ENCODE results near the gene DEPDC5. TPM values are rescaled to one million over a fixed set of nuclear protein-coding genes. Genes with fewer than 3 reads are reported as not detected.
A peak's percentile ranks its signal among the peaks of the same experiment; 100 is the strongest.

Gene DEPDC5
- total RNA-seq, 2 experiments from 2014 or later = 33.8 to 39.3 TPM

DNA sequence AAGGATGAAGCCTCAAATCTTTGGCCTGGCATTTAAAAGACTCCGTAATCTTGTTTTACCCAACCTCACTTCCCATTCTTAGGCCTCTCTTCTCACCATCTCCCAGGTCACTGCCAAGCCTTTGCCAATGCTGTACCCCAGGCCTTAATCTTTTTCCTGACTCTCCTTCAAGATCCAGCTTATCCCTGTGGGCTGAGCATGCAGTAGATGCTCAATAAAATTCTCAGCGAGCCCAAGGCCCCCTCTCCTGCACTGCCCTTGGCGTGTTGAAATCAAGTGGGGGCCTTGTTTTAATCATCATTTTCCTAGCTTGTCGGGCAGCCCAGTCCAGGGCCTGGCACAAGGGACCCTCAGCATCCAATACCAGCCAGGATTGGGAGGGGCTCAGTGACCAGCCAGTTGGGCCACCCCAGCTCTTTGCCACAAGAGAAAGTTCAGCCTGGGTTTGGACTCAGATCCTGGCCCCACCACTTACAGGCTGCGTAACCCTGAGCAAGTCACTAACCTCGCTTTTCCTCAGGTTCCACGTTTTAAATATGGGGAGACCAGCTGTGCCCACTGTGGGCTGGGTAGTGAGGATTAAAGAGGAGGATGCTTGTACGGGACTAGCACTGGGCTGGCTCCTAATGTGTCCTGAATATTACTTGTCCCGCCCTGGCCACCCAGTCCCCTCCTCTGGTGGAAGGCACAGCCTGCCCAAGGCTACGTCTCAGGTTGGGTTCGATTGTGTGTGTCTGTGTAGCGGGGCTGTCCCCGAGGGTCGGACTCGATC lies 189.6 kb downstream of the DEPDC5 start:
- H3K27me3 Mint-ChIP-seq = no peaks in the 10 kb centered on the region

DNA sequence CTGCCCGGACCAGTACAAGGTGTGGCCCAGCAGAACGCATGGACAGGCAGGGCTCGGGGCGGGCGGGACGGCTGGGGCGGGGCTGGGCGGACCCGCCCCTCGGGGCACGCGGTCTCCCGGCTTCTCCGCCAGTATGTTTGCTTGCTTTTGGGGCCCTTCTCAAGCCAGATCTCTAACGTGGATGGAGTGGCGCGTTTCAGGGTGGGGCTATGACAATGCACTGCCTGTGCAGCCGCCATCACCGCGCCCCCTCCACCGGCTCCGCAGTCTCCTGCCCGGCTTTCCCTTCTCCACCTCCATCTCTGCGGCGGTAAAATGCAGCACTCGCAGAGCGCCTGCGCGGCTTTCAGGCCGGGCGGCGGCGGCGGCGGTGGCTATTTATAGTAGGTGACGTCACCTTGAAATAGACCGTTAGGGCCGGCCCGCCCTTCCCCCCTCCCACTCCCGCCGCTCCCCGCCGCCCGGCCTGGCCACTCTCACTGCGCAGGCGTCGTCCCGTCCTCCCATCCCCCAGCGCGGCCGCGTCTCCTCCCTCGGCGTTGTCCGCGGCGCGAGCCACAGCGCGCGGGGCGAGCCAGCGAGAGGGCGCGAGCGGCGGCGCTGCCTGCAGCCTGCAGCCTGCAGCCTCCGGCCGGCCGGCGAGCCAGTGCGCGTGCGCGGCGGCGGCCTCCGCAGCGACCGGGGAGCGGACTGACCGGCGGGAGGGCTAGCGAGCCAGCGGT lies 190.3 kb downstream of the DEPDC5 start, which contains the start of gene YWHAH:
TSS of gene YWHAH (plus strand) at position 558 of the 722 bp plus-strand sequence. CDS start 199 bp downstream, outside the sequence.
- H3K36me3 Mint-ChIP-seq = peaks cover 11% of the 10 kb centered on the region
- peak within 1 kb of the TSS; percentile 86 for H3K4me3 Mint-ChIP-seq
- peak; percentile 91 for DNase-seq
- H3K4me1 Mint-ChIP-seq = peaks cover 26% of the 10 kb centered on the region
- H3K27me3 Mint-ChIP-seq = no peaks in the 10 kb centered on the region
- peak within 1 kb of the TSS; percentile 95 for H3K27ac Mint-ChIP-seq
- no peaks in the 10 kb centered on the region for H3K9me3 Mint-ChIP-seq

More for the DNA sequence above, 189.6 kb downstream of the DEPDC5 start:
- no peak for DNase-seq
- Mint-ChIP-seq H3K4me1 (peaks cover 24% of the 10 kb centered on the region), H3K9me3 (no peaks in the 10 kb centered on the region), H3K27ac (peak overlapping the region; percentile 95), H3K4me3 (peak overlapping the region; percentile 71), H3K36me3 (peaks cover 9% of the 10 kb centered on the region)

DNA sequence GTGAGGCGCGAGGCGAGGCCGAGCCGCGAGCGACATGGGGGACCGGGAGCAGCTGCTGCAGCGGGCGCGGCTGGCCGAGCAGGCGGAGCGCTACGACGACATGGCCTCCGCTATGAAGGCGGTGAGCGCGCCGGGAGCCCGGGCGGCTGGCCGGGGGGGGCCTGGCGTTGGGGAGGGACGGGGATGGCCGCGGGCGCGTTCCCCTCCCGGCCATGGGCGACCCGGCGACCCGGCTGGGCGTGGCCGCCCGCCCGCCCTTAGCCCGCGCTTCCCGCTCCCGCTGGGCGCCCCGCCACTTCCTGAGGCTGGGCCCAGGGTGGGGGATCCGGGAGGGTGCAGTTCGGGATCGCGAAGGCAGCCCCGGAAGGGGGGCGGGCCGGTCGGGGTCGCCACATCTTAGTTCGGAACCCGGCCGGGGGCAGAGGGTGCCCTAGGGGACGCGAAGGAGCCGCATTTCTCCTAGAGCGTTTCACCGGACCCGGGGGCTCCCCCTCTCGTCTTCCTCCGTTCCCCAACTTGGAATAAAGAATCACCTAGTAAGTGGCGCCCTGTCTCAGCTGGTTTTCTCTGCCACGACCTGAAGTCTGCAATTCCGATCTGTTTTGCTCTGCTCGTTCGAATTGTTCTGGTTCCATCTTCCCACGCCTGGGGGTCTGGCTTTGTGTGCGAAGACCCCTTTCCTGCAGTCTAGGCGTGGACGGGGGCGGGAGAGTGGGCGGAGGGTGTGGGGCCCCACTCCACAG lies 191.1 kb downstream of the DEPDC5 start:
- Mint-ChIP-seq H3K27ac (no peak overlapping the region), H3K27me3 (no peaks in the 10 kb centered on the region), H3K4me1 (peaks cover 27% of the 10 kb centered on the region), H3K4me3 (peak overlapping the region; percentile 37), H3K36me3 (peaks cover 11% of the 10 kb centered on the region), H3K9me3 (no peaks in the 10 kb centered on the region)
- no peak for DNase-seq

DNA sequence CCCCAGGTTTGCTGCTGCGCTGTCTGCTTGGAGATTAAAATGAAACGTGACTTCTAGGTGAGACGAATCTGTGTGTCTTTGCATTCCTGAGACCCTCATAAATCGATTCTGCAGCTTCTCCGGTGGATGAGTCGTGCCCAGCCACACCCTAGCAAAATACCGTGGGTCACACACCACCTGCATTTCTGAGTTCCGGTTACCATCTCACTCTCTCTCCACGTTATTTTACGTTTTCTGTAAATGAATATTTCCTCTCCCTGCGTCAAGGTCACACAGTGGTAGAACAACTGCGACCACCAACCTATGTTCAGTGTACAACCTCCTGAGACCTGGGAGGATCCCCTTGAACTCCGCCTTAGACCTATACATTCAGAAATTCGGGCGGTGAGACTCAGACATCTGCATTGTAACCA lies 191.6 kb downstream of the DEPDC5 start:
- Mint-ChIP-seq H3K4me1 (peaks cover 31% of the 10 kb centered on the region), H3K4me3 (no peak overlapping the region), H3K27me3 (no peaks in the 10 kb centered on the region), H3K9me3 (no peaks in the 10 kb centered on the region), H3K36me3 (peaks cover 13% of the 10 kb centered on the region), H3K27ac (no peak overlapping the region)
- DNase-seq = no peak

DNA sequence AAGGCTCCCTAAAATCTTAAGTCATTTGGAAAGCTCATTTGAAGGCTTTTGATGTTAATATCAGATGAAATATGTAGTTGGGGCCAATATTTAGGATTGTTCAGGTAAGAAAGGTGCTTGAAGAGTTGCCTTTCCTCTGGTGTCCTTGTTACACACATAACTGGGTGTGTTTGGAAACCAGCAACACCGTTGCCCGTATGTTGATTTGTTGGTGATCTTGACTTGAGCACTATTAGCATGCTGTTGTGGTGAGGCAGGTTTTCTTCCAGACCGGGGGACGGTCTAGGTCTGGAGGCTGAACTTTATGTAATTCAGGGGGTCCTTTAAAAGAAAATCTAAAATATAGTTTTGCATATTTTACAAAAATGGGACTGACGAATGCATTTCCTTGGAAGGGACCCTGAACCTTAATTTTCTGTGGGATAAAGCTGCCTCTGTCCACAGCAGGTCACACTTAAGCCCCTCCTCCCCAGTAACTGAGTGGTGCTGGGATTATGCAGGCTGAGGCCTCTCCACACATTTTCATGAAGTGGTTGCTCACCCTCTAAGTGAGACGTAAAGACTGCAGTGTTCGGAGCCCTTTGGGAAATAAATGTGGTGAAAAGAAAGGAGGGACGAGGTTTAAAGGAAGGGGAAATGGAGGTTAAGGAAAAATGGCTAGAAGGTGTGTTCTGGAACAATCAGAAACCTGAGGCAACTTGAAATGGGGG lies 192.3 kb downstream of the DEPDC5 start:
- peaks cover 16% of the 10 kb centered on the region for H3K36me3 Mint-ChIP-seq
- no peaks in the 10 kb centered on the region for H3K9me3 Mint-ChIP-seq
- DNase-seq = no peak

DNA sequence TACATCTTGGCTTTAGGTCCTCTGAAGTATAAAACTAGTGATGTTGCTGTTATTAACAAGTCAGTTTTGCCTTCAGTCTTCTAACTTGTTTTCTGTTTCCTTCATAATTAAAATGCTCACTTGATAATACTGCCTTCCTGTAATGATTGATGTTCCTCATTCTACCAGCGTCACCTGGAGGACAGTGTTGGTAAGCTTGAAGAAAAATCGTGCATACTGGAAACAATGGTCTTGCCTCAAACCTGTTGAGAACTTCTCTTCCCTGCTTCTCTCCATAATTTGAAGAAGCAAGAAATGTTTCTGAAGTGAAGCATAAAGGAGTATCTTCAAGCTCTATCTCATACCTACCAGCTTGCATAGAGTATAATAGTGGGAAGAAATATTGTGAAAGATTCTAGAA lies 193.5 kb downstream of the DEPDC5 start:
- peak overlapping the region; percentile 47 for H3K27ac Mint-ChIP-seq
- H3K9me3 Mint-ChIP-seq = no peaks in the 10 kb centered on the region
- H3K4me1 Mint-ChIP-seq = peaks cover 49% of the 10 kb centered on the region

More for the DNA sequence above, 192.3 kb downstream of the DEPDC5 start:
- Mint-ChIP-seq H3K4me1 (peaks cover 37% of the 10 kb centered on the region), H3K4me3 (no peak overlapping the region), H3K27ac (no peak overlapping the region), H3K27me3 (no peaks in the 10 kb centered on the region)

DNA sequence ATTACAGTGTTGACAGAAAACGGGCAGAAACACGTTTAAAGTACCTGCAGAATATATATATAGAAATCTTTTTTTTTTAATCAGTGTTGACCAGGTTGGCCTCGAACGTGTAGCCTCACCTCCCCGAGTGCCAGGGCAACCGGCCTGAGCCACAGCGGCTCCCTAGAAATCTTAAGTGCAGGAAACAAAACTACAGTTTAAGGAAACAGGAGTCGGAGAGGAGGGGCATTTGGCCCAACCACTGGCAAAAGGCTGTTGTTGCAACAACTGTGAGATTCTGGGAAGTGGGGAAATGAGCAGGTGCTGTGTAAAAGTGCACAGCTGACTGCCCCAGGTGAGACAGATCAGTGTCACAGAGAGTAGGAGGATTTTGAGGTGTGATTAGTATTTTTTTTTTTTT lies 194.2 kb downstream of the DEPDC5 start:
- Mint-ChIP-seq H3K4me1 (peaks cover 46% of the 10 kb centered on the region), H3K27me3 (no peaks in the 10 kb centered on the region), H3K27ac (no peak overlapping the region)

More for the DNA sequence above, 193.5 kb downstream of the DEPDC5 start:
- H3K27me3 Mint-ChIP-seq = no peaks in the 10 kb centered on the region
- peaks cover 27% of the 10 kb centered on the region for H3K36me3 Mint-ChIP-seq
- H3K4me3 Mint-ChIP-seq = peak overlapping the region; percentile 34
- DNase-seq = no peak

DNA sequence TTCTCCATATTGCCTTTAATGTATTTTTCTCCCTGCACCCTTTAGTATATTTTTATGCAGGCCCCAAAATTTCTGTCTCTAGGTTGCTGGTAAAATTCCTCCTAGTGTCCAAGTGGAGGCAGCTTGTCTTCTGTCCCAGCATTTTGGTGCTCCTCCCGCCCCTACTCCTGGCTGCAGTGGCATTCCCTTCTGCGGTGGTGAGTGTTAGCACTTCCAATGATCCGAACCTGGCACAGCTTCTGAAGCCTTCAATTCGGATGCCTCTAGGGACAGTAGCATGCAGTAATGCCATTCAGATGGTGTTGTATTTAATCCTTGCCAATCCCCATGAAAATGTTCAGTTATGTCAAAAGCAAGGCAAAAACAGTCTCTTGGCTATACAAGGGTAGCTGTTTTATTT lies 196.4 kb downstream of the DEPDC5 start:
- DNase-seq = no peak
- Mint-ChIP-seq H3K4me1 (peaks cover 59% of the 10 kb centered on the region), H3K27me3 (no peaks in the 10 kb centered on the region), H3K4me3 (no peak overlapping the region), H3K36me3 (peaks cover 48% of the 10 kb centered on the region), H3K27ac (no peak overlapping the region), H3K9me3 (no peaks in the 10 kb centered on the region)

More for the DNA sequence above, 194.2 kb downstream of the DEPDC5 start:
- Mint-ChIP-seq H3K36me3 (peaks cover 29% of the 10 kb centered on the region), H3K4me3 (no peak overlapping the region), H3K9me3 (no peaks in the 10 kb centered on the region)
- DNase-seq = no peak

DNA sequence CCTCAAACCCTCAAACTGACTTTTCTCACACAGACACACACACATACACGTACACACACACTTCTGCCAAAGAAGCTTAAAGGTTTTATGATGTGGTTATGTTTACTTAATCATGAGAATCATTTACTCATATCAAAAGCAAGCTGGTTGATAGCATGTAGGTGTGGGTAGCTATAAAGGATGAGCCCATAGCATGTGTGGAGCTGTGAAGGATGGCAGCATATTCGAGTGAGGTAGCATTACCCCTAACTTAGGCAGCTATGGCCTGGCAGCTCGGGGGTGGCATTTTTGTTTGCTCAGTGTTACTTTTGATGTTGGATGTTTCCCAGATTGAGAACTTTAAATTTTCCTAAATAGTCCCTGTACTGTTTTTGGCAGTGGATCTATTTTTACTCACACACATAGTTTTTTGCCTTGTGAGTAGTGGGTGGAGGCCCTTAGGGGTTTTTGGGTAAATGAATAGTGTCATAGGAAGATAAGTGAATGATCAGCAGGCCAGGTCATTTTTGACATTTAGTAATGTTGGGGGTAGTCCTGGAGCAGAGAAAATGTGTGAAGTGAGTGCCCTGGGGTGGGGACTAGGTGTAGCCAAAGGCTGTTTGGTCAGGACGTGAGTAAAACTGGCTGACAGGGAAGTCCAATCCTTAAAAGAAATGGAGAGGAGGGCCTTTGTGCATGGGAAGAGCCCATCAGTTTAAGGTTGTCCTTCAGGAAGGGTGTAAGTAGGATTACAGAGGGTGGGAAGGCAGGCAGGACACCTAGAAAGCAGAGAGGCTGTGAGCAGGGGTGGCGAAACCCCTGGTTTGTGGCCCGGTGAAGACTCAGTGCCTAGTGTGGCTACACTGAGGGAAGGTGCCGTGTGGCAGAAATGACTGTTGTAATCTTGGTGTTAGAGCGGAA lies 197.6 kb downstream of the DEPDC5 start:
- Mint-ChIP-seq H3K27ac (peak overlapping the region; percentile 63), H3K4me3 (no peak overlapping the region), H3K36me3 (peaks cover 56% of the 10 kb centered on the region)

DNA sequence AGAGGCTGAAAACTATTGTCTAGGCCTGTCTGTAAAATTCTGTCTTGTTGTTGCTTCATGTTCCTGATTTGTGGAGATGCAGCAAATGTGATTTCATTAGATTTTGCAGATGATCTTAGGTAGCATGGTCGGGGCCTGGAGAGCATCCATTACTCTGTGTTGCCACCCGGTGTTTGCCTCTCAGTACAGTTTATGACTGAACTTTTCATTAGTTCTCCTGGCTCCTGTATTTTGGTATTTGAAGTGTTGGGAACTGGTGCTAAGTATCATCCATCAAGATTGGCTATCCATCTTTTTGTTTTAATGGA lies 198.2 kb downstream of the DEPDC5 start:
- H3K27me3 Mint-ChIP-seq = no peaks in the 10 kb centered on the region
- DNase-seq = no peak
- H3K4me3 Mint-ChIP-seq = no peak overlapping the region
- H3K4me1 Mint-ChIP-seq = peaks cover 70% of the 10 kb centered on the region
- H3K36me3 Mint-ChIP-seq = peaks cover 61% of the 10 kb centered on the region
- no peaks in the 10 kb centered on the region for H3K9me3 Mint-ChIP-seq
- peak overlapping the region; percentile 63 for H3K27ac Mint-ChIP-seq

More for the DNA sequence above, 197.6 kb downstream of the DEPDC5 start:
- Mint-ChIP-seq H3K9me3 (no peaks in the 10 kb centered on the region), H3K27me3 (no peaks in the 10 kb centered on the region), H3K4me1 (peaks cover 68% of the 10 kb centered on the region)
- DNase-seq = no peak

DNA sequence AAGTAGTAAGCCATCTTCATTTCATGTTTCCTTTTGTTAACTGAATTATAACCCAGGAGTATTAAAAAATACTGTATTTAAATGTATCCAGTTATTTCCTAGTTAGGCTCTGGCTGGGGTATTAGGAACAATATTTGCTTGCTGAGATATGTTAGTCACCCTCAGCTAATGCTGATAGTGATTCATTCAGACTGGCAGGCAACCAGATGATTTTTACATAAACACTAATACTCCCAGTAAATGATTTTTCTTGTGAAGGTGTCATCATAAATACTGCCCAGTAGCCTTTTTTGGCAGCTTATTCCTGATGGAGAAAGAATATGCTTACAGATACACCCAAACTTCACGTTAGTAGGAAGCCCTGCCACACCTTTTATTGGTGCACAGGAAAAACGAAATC lies 198.7 kb downstream of the DEPDC5 start:
- no peak overlapping the region for H3K27ac Mint-ChIP-seq
- no peak overlapping the region for H3K4me3 Mint-ChIP-seq
- peaks cover 66% of the 10 kb centered on the region for H3K4me1 Mint-ChIP-seq

DNA sequence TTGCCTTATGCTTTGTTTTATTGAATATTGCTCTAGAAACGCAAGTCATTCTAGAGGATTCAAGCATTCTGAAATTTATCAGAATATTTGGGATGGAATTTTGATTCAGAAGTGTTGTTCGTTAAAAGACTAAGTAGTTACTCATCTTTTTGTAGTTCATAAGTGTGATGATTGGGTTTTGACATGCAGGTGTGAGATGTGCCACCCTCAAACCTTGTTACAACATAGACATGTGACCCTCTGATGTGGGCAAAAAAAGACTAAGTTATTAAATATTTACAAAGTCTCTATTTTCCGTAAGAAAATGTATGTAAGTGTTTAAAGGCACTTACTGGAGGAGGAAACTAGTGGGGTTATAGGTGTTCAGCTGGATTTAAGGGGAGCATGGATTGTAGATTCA lies 199.4 kb downstream of the DEPDC5 start:
- Mint-ChIP-seq H3K4me1 (peaks cover 62% of the 10 kb centered on the region), H3K4me3 (no peak overlapping the region), H3K27me3 (no peaks in the 10 kb centered on the region), H3K36me3 (peaks cover 61% of the 10 kb centered on the region), H3K27ac (no peak overlapping the region), H3K9me3 (no peaks in the 10 kb centered on the region)
- DNase-seq = no peak

More for the DNA sequence above, 198.7 kb downstream of the DEPDC5 start:
- Mint-ChIP-seq H3K36me3 (peaks cover 62% of the 10 kb centered on the region), H3K9me3 (no peaks in the 10 kb centered on the region), H3K27me3 (no peaks in the 10 kb centered on the region)
- no peak for DNase-seq

DNA sequence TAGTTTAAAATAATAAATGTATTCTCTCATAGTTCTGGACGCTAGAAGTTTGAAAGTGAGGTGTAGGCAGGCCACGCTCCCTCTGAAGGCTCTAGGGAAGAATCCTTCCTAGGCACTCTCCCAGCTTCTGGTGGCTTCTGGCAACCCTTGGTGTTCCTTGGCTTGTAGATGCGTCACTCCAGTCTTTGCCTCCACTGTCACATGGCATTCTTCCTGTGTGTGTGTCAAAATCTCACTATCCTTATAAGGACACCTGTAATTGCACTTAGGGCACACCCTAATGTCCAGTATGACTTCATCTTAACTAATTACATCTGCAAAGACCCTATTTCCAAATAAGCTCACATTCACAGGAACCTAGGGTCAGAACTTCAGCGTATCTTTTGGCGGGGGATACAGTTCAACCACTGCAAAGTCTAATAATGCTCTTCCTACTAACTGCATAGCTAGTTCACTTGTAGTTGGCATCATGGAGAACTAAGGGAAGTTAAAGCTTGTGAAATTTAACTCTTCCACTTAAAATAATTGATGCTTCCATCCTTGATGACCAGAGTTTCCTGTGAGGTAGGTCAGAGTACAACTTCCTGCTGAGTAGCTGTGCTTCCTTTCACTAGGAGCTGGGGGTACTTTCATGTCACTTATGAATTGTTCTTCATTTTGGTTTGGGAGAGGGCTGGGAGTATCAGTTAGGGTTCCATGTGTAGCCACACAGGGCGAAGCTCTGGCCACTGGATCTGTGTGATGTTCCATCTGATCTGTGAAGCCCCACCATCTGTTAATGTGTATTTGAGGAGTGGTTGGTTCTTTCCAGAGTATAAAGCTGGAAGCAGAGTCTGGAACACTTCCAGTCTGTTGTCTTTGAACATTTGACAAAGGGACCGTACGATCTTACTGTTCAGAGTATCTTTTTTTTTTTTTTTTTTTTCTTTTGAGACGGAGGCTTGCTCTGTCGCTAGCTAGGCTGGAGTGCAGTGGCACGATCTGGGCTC lies 201.0 kb downstream of the DEPDC5 start:
- H3K4me3 Mint-ChIP-seq = no peak overlapping the region
- H3K9me3 Mint-ChIP-seq = no peaks in the 10 kb centered on the region
- DNase-seq = no peak
- no peaks in the 10 kb centered on the region for H3K27me3 Mint-ChIP-seq
- peaks cover 65% of the 10 kb centered on the region for H3K36me3 Mint-ChIP-seq
- peak overlapping the region; percentile 21 for H3K27ac Mint-ChIP-seq
- H3K4me1 Mint-ChIP-seq = peaks cover 63% of the 10 kb centered on the region

Measured in activated naive CD8-positive, alpha-beta T cell treated with anti-CD3 and anti-CD28 coated beads for 36 hours (primary cell).